Measurements from ENCODE around the gene GPAT2.
"Not testable (repeated sequence)": the region's sequence is repeated elsewhere in the genome, so short reads cannot be mapped to it uniquely, and the experiment has no call there.

The GPAT2 gene

DNA sequence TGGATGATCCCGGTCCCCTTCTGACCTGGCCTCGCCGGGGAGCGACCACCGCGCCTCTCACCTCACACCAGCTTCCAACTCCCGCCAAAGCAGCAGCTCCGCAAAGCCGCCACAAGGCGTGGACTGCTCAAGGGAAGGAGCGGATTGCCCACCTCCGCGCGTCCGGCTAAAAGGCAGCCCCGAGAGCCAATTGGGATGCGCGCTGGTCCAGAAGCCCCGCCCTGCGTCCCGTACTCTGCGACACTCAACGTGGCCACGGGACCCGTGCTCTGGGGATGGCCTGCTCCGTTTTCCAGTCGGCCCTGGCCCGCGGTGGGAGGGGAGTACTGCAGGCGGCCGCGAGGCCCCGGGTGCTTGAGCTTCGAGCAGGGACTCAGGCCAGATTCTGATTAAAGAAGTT, at the start of gene GPAT2:
Gene GPAT2, minus strand, starts transcription at position 125 of the 400 bp plus-strand sequence. CDS start 2,557 bp downstream, outside the sequence.
- DNase-seq = not testable (repeated sequence)

GRCh38 chr2:96083989-96084857, 49.5 kb upstream of the GPAT2 start:
- DNase-seq = no peak

DNA sequence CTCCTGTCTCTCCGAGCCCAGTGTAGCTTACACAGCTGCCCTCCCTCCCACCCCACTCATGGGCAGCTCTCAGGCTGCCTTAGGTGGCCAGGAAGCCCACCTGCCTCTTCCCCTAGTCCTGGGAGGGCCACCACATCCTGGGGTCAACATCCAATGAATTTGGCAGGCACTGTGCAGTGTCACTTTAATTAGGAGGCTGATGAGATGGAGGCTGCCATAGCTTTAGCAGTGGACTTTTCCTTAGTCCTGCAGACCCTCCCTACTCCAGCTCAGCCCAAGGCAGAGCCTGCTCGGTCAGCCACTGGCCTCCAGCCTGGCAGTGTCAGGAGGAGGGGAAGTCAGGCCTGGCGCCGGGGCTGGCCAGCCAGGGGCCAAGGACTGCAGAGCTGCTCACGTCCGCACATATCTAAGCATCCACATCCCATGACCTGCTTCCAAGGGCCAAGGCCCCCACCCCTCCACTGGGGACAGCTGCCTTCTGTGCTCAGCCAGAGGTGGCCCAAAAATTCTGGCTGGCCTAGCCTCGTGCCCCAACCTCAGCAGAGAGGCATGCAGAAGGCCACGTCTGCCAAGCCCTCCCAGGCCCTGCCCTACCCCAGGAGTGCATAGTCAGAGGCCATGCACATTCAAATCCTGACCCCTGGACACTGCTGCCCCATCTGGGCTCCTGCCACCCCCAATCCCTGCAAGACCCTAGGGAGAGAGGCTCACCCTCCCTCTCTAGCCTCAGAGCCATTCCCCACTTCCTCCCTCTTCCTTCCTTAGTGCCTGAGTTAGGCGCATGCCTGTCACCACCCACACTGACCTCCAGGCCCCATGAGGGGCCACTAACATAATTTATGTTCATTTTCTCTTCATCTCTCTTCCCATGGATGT, 48.6 kb upstream of the GPAT2 start:
- no peak for DNase-seq

- no peak for DNase-seq
Observed at GRCh38 chr2:96082211-96083063, 47.7 kb upstream of the GPAT2 start.

DNA sequence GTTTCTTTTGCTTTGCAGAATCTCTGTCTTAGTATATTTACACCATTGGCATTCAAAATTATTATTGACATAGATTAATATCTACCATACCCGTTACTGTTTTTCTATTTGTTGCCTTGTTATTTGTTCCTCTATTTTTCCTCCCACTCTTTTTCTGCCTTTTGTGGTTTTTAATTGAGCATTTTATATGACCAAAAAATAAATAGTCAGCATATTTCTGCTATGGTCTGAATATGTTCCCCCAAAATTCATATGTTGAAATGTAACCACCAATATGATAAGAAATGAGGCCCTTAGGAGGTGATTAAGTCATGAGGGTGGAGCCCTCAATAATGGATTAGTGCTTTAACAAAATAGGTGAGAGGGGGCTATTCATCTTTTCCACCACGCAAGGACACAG, 46.3 kb upstream of the GPAT2 start:
- DNase-seq = no peak

DNA sequence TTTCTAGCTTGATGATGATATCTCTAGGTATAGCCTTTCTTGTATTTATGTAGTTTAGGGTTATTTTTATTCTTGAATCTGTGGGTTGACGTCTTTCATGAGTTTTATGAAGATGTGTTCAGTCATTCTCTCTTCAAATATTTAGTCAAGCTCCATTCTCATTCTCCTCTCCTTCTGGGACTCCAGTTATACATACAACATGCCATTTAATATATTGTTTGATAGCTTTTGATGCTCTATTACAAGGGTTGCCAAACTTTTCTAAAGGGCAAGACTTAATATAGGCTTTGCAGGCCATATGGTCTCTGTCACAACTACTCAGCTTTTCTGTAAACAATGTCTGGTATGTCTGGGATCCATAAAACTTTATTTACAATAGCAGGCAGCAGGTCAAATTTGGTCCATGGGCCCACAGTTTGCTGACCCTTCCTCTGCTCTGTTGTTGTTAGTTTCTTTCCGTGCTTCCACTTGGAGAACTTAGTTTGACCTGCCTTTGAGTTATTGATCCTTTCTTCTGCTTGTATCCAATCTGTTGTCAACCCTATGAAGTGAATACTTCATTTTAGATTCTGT, 40.6 kb upstream of the GPAT2 start:
- no peak for DNase-seq

DNA sequence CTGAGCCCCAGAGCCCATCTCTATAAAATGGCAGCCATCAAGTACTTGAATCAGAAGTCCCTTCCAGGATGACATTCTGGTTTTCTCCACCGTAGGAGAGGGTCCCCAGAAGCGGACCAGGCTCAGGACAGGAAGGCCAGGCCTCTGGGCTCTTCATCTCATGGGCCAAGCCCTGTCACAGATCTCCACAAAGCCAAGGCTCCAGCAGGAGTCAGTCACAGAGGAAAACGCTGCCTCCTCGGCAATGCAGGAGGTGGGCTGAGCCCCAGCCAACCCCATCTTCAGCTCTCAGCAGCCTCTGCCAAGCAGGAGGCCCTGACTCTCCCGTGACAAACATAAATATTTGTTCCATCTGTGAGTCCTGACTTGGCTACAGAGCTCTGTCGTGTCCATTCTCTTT, 39.4 kb upstream of the GPAT2 start:
- no peak for DNase-seq

- DNase-seq = no peak
Observed at GRCh38 chr2:96073170-96073775, 38.6 kb upstream of the GPAT2 start.

DNA sequence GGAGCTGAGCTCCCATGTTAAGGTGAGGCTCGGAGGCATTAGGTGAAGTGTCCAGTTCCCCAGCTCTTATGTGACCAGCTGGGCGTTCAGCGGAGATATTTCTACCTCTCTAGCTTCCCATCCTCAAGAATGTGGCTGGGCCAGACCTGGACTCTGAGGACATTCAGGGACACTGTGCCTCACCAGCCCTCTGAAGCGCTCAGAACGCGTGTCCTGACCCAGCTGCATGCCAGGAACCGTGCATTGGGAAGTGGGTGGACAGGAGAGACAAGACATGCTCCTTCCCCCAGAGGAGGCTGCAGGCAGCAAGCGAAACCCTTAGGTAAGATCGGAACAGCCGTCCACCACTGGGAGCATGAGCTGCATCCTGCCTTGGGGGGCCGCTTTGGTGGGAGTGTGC, 38.0 kb upstream of the GPAT2 start:
- no peak for DNase-seq

DNA sequence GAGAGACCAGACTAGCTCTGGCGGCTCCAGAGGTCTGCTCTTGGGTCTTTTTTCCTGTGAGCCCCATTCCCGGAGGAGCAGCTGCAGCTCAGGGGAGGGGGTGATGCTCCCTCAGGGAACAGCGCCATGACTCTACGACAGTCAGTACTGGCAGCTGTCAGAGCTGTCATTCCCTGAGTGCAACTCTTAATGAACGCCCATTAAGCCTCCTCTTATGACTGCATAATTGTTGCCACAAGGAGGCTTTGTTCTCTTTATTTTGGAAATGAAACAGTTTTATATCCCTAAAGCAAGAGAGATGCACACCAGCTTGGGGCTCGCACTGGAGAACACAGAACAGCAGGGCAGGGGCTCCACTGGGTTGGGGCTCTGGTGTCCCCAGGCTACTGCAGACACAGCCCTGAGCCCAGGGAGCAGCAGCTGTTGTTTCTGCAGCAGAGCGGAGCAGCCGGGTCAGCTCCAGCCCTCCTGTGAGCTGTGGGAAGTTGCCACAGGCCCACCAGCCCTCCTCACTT, 37.3 kb upstream of the GPAT2 start:
- DNase-seq = peak in 14 of 51 donors; percentile 12 to 75 (median 48)

- DNase-seq = peak in 1 of 51 donors; percentile 75
Observed at GRCh38 chr2:96071087-96071976, 36.6 kb upstream of the GPAT2 start.

DNA sequence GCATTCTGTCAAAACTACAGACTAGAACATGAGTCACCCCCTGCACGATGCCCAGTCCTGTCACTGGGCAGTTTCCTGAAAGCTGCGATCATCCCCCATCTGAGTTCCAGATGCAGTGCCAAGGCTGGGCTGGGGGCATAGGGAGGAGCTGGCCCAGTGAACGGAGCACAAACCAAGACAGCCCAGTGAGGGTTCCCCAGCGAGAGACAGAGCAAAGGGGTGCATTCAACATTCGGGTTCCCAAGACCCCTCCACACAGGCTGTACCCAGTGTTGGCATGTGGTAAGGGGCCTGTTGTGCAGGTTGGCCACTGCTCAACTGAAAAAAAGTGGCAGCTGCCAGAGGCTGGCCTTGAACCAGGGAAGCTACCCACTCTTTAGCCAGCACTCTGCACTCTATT, 35.6 kb upstream of the GPAT2 start:
- DNase-seq = not testable (repeated sequence)

GRCh38 chr2:96069878-96070277, 35.2 kb upstream of the GPAT2 start:
- DNase-seq = not testable (repeated sequence)

DNA sequence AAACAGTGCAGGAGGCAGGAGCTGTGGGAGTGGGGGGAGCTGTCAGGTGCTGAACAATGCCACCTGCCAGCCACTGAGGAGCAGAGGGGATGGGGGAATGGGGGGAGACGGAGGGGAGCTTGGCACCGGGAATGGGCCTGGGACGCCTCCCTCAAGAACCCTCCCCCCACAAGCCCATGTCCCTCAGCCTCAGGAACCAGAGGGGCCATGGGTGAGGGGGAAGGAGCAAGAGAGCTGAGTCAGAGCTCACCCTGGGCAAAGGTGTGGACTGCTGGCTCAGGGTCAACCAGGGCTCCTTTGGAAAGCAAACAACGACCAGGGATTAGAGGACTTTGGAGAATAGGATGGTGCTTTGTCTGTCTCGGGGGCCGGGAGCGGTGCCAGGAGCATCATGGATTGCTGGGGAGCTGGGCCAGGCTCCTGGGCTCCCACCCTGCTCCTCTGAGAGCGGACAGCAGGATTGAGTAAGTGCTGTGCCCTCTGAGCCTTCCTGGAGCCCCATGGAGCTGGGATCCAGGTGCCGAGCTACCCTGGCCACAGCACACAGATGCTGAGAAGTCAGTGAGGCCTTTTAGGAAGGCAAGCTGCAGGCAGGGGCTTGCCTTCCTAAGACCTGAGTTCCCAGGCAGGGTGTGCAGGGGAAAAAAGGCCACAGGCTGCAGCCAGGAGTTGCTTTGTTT, 33.3 kb upstream of the GPAT2 start:
- DNase-seq = peak in 1 of 51 donors; percentile 12

DNA sequence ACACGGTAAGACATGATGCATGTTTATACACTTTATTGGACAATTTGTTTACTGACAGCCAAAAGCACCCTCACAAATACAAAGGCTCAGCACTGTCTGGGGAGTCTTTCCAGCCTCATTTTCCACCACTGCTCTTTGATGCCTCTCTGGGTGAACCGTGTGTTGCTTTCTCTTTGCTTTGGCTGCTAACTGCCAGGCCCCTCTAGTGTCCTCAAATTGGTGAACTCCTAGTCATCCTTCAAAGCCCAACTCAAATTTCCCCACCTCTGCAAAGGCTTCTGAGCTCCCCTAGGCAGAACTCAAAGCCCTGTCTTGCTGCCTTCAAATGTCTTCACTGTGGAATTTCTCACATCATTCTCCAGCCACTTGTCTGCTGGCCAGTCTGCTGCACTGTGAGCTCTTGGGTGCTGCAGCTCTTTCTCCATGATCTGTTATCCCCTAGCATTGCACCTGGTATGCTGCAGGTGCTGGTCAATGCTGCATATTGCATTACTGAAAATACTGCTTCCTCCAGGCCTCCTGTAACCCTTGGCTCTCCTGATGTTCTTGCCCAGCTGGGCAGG, 32.5 kb upstream of the GPAT2 start:
- not testable (repeated sequence) for DNase-seq

DNA sequence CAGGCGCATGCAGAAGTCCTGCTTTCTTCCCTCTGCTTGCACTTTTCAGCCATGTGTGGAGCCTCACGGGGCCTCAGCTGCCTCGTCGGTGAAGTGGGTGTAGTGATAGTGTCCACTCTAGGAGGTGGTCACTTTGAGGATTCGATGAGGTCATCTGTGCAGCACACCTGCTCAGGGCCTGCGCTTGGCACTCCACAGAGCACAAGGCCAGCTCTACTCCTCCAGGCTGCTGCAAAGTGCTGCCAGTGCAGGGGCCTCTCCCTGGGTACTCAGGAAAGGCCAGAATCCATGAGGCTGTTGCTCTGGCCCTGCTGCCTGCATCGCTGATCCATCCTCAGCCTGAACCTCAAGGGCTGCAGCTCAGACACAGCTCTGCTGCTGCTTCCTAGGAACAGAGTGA, 31.8 kb upstream of the GPAT2 start:
- not testable (repeated sequence) for DNase-seq

DNA sequence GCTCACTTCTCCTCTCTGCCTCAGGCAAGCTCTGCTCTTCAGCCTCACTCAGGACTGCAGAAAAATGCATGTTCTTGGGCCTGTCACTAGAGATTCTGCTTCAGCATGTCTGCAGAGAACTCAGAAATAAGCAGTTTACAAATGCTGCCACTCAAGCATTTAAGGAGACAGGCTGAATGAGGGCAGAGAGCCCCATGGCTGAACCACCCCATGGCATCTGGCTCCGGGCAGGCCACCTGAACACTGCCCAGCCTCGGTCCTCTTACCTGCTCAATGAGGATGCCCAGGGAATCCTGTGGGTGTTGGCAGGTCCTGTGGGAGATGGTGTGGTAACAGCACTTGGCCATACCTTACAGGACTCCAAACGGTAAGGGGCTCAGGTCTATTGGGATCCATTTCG, 31.2 kb upstream of the GPAT2 start:
- DNase-seq = not testable (repeated sequence)

DNA sequence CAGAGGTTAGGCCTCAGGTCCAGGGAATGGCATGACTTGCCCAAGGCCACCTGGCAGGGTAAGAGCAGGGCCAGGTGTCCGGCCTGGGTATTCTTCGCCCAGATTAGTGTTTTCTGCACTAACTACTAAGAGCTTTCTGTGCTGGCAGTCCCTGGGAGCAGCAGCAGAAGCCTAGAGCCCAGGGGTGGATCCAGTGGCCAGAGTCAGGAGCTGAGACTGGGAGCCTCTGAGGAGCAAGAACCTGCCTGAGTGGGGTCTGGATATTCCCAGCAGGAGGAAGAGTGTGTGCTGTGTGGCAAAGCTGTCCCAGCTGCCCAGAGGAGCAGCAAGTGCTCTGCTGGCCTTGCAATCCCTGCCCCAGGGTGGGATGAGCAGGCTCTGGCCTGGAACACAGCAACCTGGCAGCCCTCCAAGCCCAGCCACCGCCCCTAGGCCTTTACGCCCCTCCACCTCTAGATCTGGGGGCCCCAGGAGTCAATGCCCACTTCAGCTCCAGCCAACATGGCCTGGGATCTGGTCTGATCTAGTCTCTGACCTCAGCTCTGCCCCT, 30.7 kb upstream of the GPAT2 start:
- DNase-seq = no peak

Data from hypothalamus (tissue), 51 donors.